ENCODE data around the gene BARX1. TPM values are rescaled to one million over a fixed set of nuclear protein-coding genes. Genes with fewer than 3 reads are reported as not detected.

The BARX1 gene
- total and polyA plus RNA-seq, 12 donors, result 0.32 TPM; not detected in 11

- Histone ChIP-seq H3K4me1 (replicated peaks in 1 of 2) (peaks cover 14 to 30% of the 10 kb centered on the region in 2 donors), H3K9me3 (replicated peaks in 1 of 3) (no peaks in the 10 kb centered on the region), H3K4me3 (no peak overlapping the region), H3K27me3 (peaks cover 87% of the 10 kb centered on the region), H3K27ac (no peak overlapping the region), H3K36me3 (replicated peaks in 1 of 2) (no peaks in the 10 kb centered on the region)
- 4 to 7% (median 4%) methylated on average over 8 to 55 of the region's 55 CpGs for WGBS, 4 donors
- intact Hi-C loops (cut with DNase I), result no loop called here
- DNase-seq, result no peak
- no peak for TF ChIP-seq CTCF (IDR thresholded peaks at IDR 0.05)
- TF ChIP-seq POLR2A (IDR thresholded peaks at IDR 0.05), result no peak
These were observed 2.2 kb downstream of the BARX1 start for GRCh38 chr9:93952784-93953495.

GRCh38 chr9:93952119-93952783 lies 2.9 kb downstream of the BARX1 start:
- no peaks in the 10 kb centered on the region for H3K36me3 ChIP-seq (replicated peaks in 1 of 2)
- TF ChIP-seq CTCF (IDR thresholded peaks at IDR 0.05), result no peak
- TF ChIP-seq POLR2A (IDR thresholded peaks at IDR 0.05), result no peak
- no peaks in the 10 kb centered on the region for H3K9me3 ChIP-seq (replicated peaks in 1 of 3)
- peaks cover 14 to 30% of the 10 kb centered on the region in 2 donors for H3K4me1 ChIP-seq (replicated peaks in 1 of 2)
- H3K27ac ChIP-seq, result no peak overlapping the region
- no peak for DNase-seq
- peaks cover 87% of the 10 kb centered on the region for H3K27me3 ChIP-seq
- H3K4me3 ChIP-seq, result no peak overlapping the region
- 5 to 11% (median 6%) methylated on average over 15 to 39 of the region's 39 CpGs for WGBS, 4 donors
- intact Hi-C loops (cut with DNase I), result no loop called here

GRCh38 chr9:93951655-93952118 lies 3.5 kb downstream of the BARX1 start:
- no peaks in the 10 kb centered on the region for H3K9me3 ChIP-seq (replicated peaks in 1 of 3)
- intact Hi-C loops (cut with DNase I), result no loop called here
- peak overlapping the region in 2 of 4 donors; percentile 32 to 58 for H3K4me3 ChIP-seq
- DNase-seq, result no peak
- TF ChIP-seq CTCF (IDR thresholded peaks at IDR 0.05) (no peak), POLR2A (IDR thresholded peaks at IDR 0.05) (no peak)
- no peak overlapping the region for H3K27ac ChIP-seq
- 1 to 2% (median 2%) methylated on average over 10 to 39 of the region's 39 CpGs for WGBS, 4 donors
- peaks cover 87% of the 10 kb centered on the region for H3K27me3 ChIP-seq
- no peaks in the 10 kb centered on the region for H3K36me3 ChIP-seq (replicated peaks in 1 of 2)
- H3K4me1 ChIP-seq (replicated peaks in 1 of 2), result peaks cover 14 to 30% of the 10 kb centered on the region in 2 donors
